ENCODE measurements around the gene RPL22. TPM values are rescaled to one million over a fixed set of nuclear protein-coding genes. Genes with fewer than 3 reads are reported as not detected.
A peak's percentile ranks its signal among the peaks of the same experiment; 100 is the strongest.

RPL22 gene
- total RNA-seq, 1 experiment from 2014 or later: 456 TPM

DNA sequence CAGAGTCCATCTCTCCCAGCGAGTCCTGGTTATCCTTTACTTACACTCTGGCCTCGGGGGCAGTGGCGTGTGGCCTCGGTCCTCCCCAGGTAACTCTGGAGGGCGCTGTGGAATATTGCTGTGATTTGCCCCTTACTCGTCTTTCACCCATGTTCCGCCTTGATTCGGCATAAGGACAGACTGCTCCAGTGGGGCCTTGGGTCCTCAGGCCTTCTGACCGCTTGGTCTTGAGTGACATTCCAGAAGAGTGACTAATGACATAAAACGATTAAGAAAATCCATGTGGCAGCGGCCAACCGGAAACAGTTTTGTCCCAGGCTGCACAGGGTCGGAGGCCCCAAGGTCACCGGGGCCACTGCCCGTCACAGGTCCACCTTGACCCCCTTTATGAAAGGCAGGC, 25.3 kb upstream of the RPL22 start:
- H4K20me1 ChIP-seq (ENCODE audit: insufficient read depth): no peaks in the 10 kb centered on the region; the same call in 1 of the 2 replicates
- H3K4me1 ChIP-seq (ENCODE audit: control insufficient read depth in 1 of 2, insufficient read depth in 2 of 2, low read length in 2 of 2): peaks cover 65 to 74% of the 10 kb centered on the region in 2 experiments
- BruUV-seq (replicated peaks): no TSS peak
- H3K79me2 ChIP-seq (ENCODE audit: insufficient read depth, low read length): peaks cover 60% of the 10 kb centered on the region
- H3K27me3 ChIP-seq (ENCODE audit: insufficient read depth, low read length): no peaks in the 10 kb centered on the region
- H3K9me2 ChIP-seq (ENCODE audit: insufficient read depth): no peaks in the 10 kb centered on the region
- ATAC-seq (peak; percentile 39), DNase-seq (ENCODE audit: low read depth, low spot score) (no peak)
- intact Hi-C loops (cut with micrococcal nuclease): no loop called here
- peak overlapping the region; percentile 73 for H3K27ac ChIP-seq (ENCODE audit: low read depth, low read length)
- CTCF ChIA-PET: interaction anchor here (2.0 to 6.5 kb wide), 2 partner anchors 14 to 19 kb away, joined by 5 to 44 read pairs; partner anchors contain the start of gene RNF207
- RAD21 ChIA-PET (ENCODE audit: low non-redundant PET in 1 of 2, low total read pairs in 2 of 2, uncharacterized antibody in 2 of 2, unreplicated experiment in 2 of 2): no interaction called here
- no peak overlapping the region for H2AFZ ChIP-seq (ENCODE audit: low read depth, low read length, poor library complexity, severe bottlenecking)
- TF ChIP-seq CBX3 (IDR thresholded peaks at IDR 0.05; ENCODE audit: low read depth): 0 out of 2 replicates have a peak, but pooled peaks have one; percentile 27
- TF ChIP-seq POLR2AphosphoS5 (IDR thresholded peaks at IDR 0.05; ENCODE audit: low read depth, low read length): 0 out of 2 replicates have a peak, but pooled peaks have one; percentile 15
- peak; percentile 43; the same call in 1 of the 2 replicates for TF ChIP-seq SP1 (IDR thresholded peaks at IDR 0.05; ENCODE audit: low read depth)
- TF ChIP-seq JUND (IDR thresholded peaks at IDR 0.05): peak; percentile 71
- peak; percentile 74 for TF ChIP-seq FOSL1 (IDR thresholded peaks at IDR 0.05; ENCODE audit: low read depth)
- no peak for TF ChIP-seq SIN3A (IDR thresholded peaks at IDR 0.05; ENCODE audit: low read depth)
- no peak for TF ChIP-seq CEBPB (IDR thresholded peaks at IDR 0.05; ENCODE audit: low read depth)
- TF ChIP-seq TCF7L2 (IDR thresholded peaks at IDR 0.05; ENCODE audit: borderline replicate concordance, extremely low read depth, insufficient read depth, insufficient read length): no peak
- POLR2A ChIA-PET: interaction anchor here (0.9 kb wide), 1 partner anchor 20 kb away, joined by 5 read pairs; no protein-coding TSS in a partner anchor
- H3K4me2 ChIP-seq (ENCODE audit: low read length): peak overlapping the region; percentile 58
- peaks cover 5 to 43% of the 10 kb centered on the region in 2 experiments; a peak in 3 of 4 replicates for H3K36me3 ChIP-seq (ENCODE audit: control insufficient read depth in 1 of 2, insufficient read depth in 2 of 2, low read length in 2 of 2)
- peak overlapping the region in 1 of 2 experiments; percentile 20; a peak in 2 of 4 replicates for H3K4me3 ChIP-seq (replicated peaks in 1 of 2; ENCODE audit: low read depth in 1 of 2, low read length in 2 of 2)
- peak overlapping the region; percentile 53 for H3K9ac ChIP-seq (ENCODE audit: low read length)
- no peaks in the 10 kb centered on the region for H3K9me3 ChIP-seq (ENCODE audit: control insufficient read depth in 1 of 2, insufficient read depth in 1 of 2, low read depth in 1 of 2, low read length in 2 of 2)

DNA sequence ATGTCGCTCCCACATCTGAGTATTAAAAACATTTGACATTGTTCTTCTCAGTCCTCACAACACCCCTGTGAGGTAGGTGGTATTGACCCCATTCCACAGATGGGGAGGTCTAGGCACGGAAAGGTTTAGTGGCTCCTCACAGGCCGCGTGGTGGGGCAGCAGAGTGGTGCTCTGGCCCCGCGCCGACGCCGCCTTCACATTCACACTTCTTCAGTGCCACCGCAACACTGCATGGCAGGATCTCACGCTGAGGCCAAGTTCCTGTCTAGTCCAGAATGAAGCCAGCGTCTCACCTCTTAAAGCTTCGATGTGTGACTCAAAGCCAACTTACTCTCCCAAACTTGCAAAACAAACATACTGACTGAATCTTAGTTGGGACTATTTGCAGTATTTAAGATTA, 24.2 kb upstream of the RPL22 start:
- H3K9me2 ChIP-seq (ENCODE audit: insufficient read depth): no peaks in the 10 kb centered on the region
- no peak overlapping the region for H2AFZ ChIP-seq (ENCODE audit: low read depth, low read length, poor library complexity, severe bottlenecking)
- no peaks in the 10 kb centered on the region for H3K9me3 ChIP-seq (ENCODE audit: control insufficient read depth in 1 of 2, insufficient read depth in 1 of 2, low read depth in 1 of 2, low read length in 2 of 2)
- ATAC-seq (no peak), DNase-seq (ENCODE audit: low read depth, low spot score) (no peak)
- H3K4me1 ChIP-seq (ENCODE audit: control insufficient read depth in 1 of 2, insufficient read depth in 2 of 2, low read length in 2 of 2): peaks cover 76 to 85% of the 10 kb centered on the region in 2 experiments
- peak overlapping the region; percentile 53; the same call in 1 of the 2 replicates for H3K9ac ChIP-seq (ENCODE audit: low read length)
- CTCF ChIA-PET: interaction anchor here (6.5 kb wide), 1 partner anchor 18 kb away, joined by 44 read pairs; the partner anchor contains the start of gene RNF207
- peak overlapping the region; percentile 73 for H3K27ac ChIP-seq (ENCODE audit: low read depth, low read length)
- TF ChIP-seq SIN3A (IDR thresholded peaks at IDR 0.05; ENCODE audit: low read depth): no peak
- TF ChIP-seq EGR1 (IDR thresholded peaks at IDR 0.05; ENCODE audit: low read depth): no peak
- no peak for TF ChIP-seq CEBPB (IDR thresholded peaks at IDR 0.05; ENCODE audit: low read depth)
- TF ChIP-seq, protein P1, sequence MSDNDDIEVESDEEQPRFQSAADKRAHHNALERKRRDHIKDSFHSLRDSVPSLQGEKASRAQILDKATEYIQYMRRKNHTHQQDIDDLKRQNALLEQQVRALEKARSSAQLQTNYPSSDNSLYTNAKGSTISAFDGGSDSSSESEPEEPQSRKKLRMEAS (IDR thresholded peaks at IDR 0.05): no peak
- no peak for TF ChIP-seq SP1 (IDR thresholded peaks at IDR 0.05; ENCODE audit: low read depth)
- no peak for TF ChIP-seq RAD21 (IDR thresholded peaks at IDR 0.05; ENCODE audit: low read depth)
- TF ChIP-seq, protein P2, sequence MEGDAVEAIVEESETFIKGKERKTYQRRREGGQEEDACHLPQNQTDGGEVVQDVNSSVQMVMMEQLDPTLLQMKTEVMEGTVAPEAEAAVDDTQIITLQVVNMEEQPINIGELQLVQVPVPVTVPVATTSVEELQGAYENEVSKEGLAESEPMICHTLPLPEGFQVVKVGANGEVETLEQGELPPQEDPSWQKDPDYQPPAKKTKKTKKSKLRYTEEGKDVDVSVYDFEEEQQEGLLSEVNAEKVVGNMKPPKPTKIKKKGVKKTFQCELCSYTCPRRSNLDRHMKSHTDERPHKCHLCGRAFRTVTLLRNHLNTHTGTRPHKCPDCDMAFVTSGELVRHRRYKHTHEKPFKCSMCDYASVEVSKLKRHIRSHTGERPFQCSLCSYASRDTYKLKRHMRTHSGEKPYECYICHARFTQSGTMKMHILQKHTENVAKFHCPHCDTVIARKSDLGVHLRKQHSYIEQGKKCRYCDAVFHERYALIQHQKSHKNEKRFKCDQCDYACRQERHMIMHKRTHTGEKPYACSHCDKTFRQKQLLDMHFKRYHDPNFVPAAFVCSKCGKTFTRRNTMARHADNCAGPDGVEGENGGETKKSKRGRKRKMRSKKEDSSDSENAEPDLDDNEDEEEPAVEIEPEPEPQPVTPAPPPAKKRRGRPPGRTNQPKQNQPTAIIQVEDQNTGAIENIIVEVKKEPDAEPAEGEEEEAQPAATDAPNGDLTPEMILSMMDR (IDR thresholded peaks at IDR 0.05 in 2 of 3, conservative IDR thresholded peaks at IDR 0.05 in 1 of 3; ENCODE audit: borderline replicate concordance in 1 of 3, insufficient read depth in 1 of 3, low read depth in 2 of 3, low read length in 2 of 3): no peak
- TF ChIP-seq JUND (IDR thresholded peaks at IDR 0.05): no peak
- TF ChIP-seq POLR2A (IDR thresholded peaks at IDR 0.05; ENCODE audit: borderline replicate concordance, extremely low read depth, insufficient read depth, insufficient read length): no peak
- no peak for TF ChIP-seq EZH2phosphoT487 (IDR thresholded peaks at IDR 0.05; ENCODE audit: borderline replicate concordance)
- no peak for TF ChIP-seq TCF7L2 (IDR thresholded peaks at IDR 0.05; ENCODE audit: borderline replicate concordance, extremely low read depth, insufficient read depth, insufficient read length)
- no peak for TF ChIP-seq CBX3 (IDR thresholded peaks at IDR 0.05; ENCODE audit: low read depth)
- H3K36me3 ChIP-seq (ENCODE audit: control insufficient read depth in 1 of 2, insufficient read depth in 2 of 2, low read length in 2 of 2): peaks cover 5 to 39% of the 10 kb centered on the region in 2 experiments; a peak in 3 of 4 replicates
- POLR2A ChIA-PET: interaction anchor here (0.9 kb wide), 1 partner anchor 19 kb away, joined by 5 read pairs; no protein-coding TSS in a partner anchor
- H3K4me2 ChIP-seq (ENCODE audit: low read length): no peak overlapping the region
- H4K20me1 ChIP-seq (ENCODE audit: insufficient read depth): no peaks in the 10 kb centered on the region; the same call in 1 of the 2 replicates
- RAD21 ChIA-PET (ENCODE audit: low non-redundant PET in 1 of 2, low total read pairs in 2 of 2, uncharacterized antibody in 2 of 2, unreplicated experiment in 2 of 2): no interaction called here
- no peaks in the 10 kb centered on the region for H3K27me3 ChIP-seq (ENCODE audit: insufficient read depth, low read length)
- no peak overlapping the region for H3K4me3 ChIP-seq (replicated peaks in 1 of 2; ENCODE audit: low read depth in 1 of 2, low read length in 2 of 2)
- intact Hi-C loops (cut with micrococcal nuclease): no loop called here
- peaks cover 55% of the 10 kb centered on the region for H3K79me2 ChIP-seq (ENCODE audit: insufficient read depth, low read length)
- BruUV-seq (replicated peaks): TSS peak; percentile 33
